H1 (cell line): Measurements from ENCODE around the gene PC. TPM values are rescaled to one million over a fixed set of nuclear protein-coding genes. Genes with fewer than 3 reads are reported as not detected.

Source experiments
- CTCF ChIA-PET: fragments of 300-600 bp; sonication (Branson Sonifier 250); formaldehyde crosslinking; loops from one replicate; lab custom pipeline; 2021; ENCODE audit not compliant: partially characterized antibody; lab: Charles Lee
- POLR2A ChIA-PET: fragments of 300-600 bp; sonication (Branson Sonifier 250); formaldehyde crosslinking; loops from one replicate; lab custom pipeline; 2021; ENCODE audit warnings: inconsistent platforms; ENCODE audit not compliant: partially characterized antibody; lab: Charles Lee
- DNase-seq, 2 experiments: peaks; one replicate each; pipeline versions ENCODE4 v3.0.0 to v3.0.0-alpha.2; 2010 to 2022; ENCODE audit warnings: low spot score in 2 of 2, low read depth in 1 of 2, mixed read lengths in 1 of 2
- FAIRE-seq: peaks from 2 replicates; lab custom pipeline; 2011; peaks lifted over from hg19 to GRCh38; lab: Jason Lieb, UNC
- H2AFZ ChIP-seq: 2 replicates; pipeline ENCODE4 v1.8.1; 2012; ENCODE audit warnings: low read length, inconsistent platforms
- H2AK5ac ChIP-seq: 2 replicates; pipeline ENCODE4 v1.6.1; 2013; ENCODE audit warnings: low read depth, low read length
- H2BK120ac ChIP-seq: replicated peaks from 2 replicates; pipeline ENCODE3; 2013; ENCODE audit warnings: low read depth, low read length, inconsistent platforms
- H2BK12ac ChIP-seq: 2 replicates; pipeline ENCODE4 v1.6.1; 2013; ENCODE audit warnings: low read depth, low read length
- H2BK15ac ChIP-seq: 2 replicates; pipeline ENCODE4 v1.6.1; 2013; ENCODE audit warnings: low read length
- H2BK20ac ChIP-seq: 2 replicates; pipeline ENCODE4 v1.6.1; 2013; ENCODE audit warnings: low read length
- H2BK5ac ChIP-seq: 2 replicates; pipeline ENCODE4 v1.6.1; 2013; ENCODE audit warnings: low read depth, low read length
- H3K14ac ChIP-seq: 2 replicates; pipeline ENCODE4 v1.6.1; 2013; ENCODE audit warnings: inconsistent platforms; ENCODE audit not compliant: insufficient read length
- H3K18ac ChIP-seq: 2 replicates; pipeline ENCODE4 v1.6.1; 2013; ENCODE audit warnings: low read length; ENCODE audit errors: extremely low read depth
- H3K23ac ChIP-seq: 2 replicates; pipeline ENCODE4 v1.6.1; 2013; ENCODE audit warnings: inconsistent platforms; ENCODE audit not compliant: insufficient read length
- H3K23me2 ChIP-seq: 2 replicates; pipeline ENCODE4 v1.6.1; 2013; ENCODE audit warnings: low read depth, low read length
- H3K27ac ChIP-seq: 2 replicates; pipeline ENCODE4 v1.6.1; 2011; ENCODE audit warnings: low read depth, low read length, inconsistent platforms
- H3K27me3 ChIP-seq, 4 experiments: replicated peaks in 1 of 4; 1 replicate in 1 of 4; 2 replicates in 3 of 4; pipeline versions ENCODE4 v1.6.1 to v1.8.1; 2011 to 2013; ENCODE audit warnings: low read length in 3 of 4, mild to moderate bottlenecking in 3 of 4, inconsistent platforms in 2 of 4, mixed read lengths in 2 of 4, moderate library complexity in 1 of 4; ENCODE audit not compliant: control insufficient read depth in 3 of 4, insufficient read depth in 3 of 4; ENCODE audit errors: extremely low read depth in 1 of 4
- H3K36me3 ChIP-seq, 4 experiments: 2 replicates each; pipeline versions ENCODE4 v1.6.1 to v1.8.1; 2011 to 2013; ENCODE audit warnings: mild to moderate bottlenecking in 4 of 4, low read length in 3 of 4, moderate library complexity in 2 of 4, control low read depth in 1 of 4, inconsistent platforms in 1 of 4; ENCODE audit not compliant: insufficient read depth in 4 of 4, control insufficient read depth in 2 of 4
- H3K4ac ChIP-seq: replicated peaks from 2 replicates; pipeline ENCODE3; 2013; ENCODE audit warnings: low read length, low read depth, mixed read lengths, inconsistent platforms; ENCODE audit not compliant: insufficient read length
- H3K4me1 ChIP-seq, 4 experiments: replicated peaks in 1 of 4; 1 replicate in 1 of 4; 2 replicates in 3 of 4; pipeline versions ENCODE4 v1.6.1 to v1.8.1; 2011 to 2013; ENCODE audit warnings: low read length in 3 of 4, inconsistent platforms in 2 of 4, mixed read lengths in 1 of 4; ENCODE audit not compliant: insufficient read depth in 4 of 4, control insufficient read depth in 3 of 4
- H3K4me2 ChIP-seq, 2 experiments: 2 replicates each; pipeline versions ENCODE4 v1.6.1 to v1.8.1; 2011 to 2013; ENCODE audit warnings: low read depth in 2 of 2, low read length in 2 of 2, control low read depth in 1 of 2, inconsistent platforms in 1 of 2, mild to moderate bottlenecking in 1 of 2; ENCODE audit not compliant: insufficient read depth in 1 of 2
- H3K4me3 ChIP-seq, 4 experiments: fragments of 200-600, 300-600 bp in 1 of 4; sonication (generic), shearing (Covaris generic), sonication (Bioruptor Twin) in 1 of 4; 2 replicates each; pipeline versions ENCODE4 v1.5.1 to v1.8.1; 2011 to 2016; ENCODE audit warnings: low read length in 4 of 4, low read depth in 3 of 4, control low read depth in 2 of 4, inconsistent platforms in 2 of 4, mild to moderate bottlenecking in 2 of 4, mixed read lengths in 1 of 4, moderate library complexity in 1 of 4; ENCODE audit not compliant: insufficient read depth in 2 of 4; ENCODE audit errors: extremely low read depth in 1 of 4
- H3K56ac ChIP-seq: replicated peaks from 2 replicates; pipeline ENCODE3; 2013; ENCODE audit warnings: low read depth, mild to moderate bottlenecking, mixed read lengths, low read length, inconsistent platforms; ENCODE audit not compliant: insufficient read length
- H3K79me1 ChIP-seq: 2 replicates; pipeline ENCODE4 v1.6.1; 2013; ENCODE audit warnings: low read depth, low read length, control low read depth
- H3K79me2 ChIP-seq, 2 experiments: 2 replicates each; pipeline versions ENCODE4 v1.6.1 to v1.8.1; 2012 to 2013; ENCODE audit warnings: low read length in 2 of 2, mild to moderate bottlenecking in 2 of 2, inconsistent platforms in 1 of 2; ENCODE audit not compliant: insufficient read depth in 2 of 2, control insufficient read depth in 1 of 2
- H3K9ac ChIP-seq, 4 experiments: replicated peaks in 1 of 4; 1 replicate in 1 of 4; 2 replicates in 3 of 4; pipeline versions ENCODE4 v1.6.1 to v1.8.1; 2011 to 2013; ENCODE audit warnings: low read depth in 3 of 4, low read length in 3 of 4, control low read depth in 2 of 4, mild to moderate bottlenecking in 2 of 4, moderate library complexity in 2 of 4, inconsistent platforms in 1 of 4; ENCODE audit errors: extremely low read depth in 1 of 4
- H3K9me3 ChIP-seq, 2 experiments: 2 replicates each; pipeline versions ENCODE4 v1.6.1 to v1.8.1; 2012 to 2013; ENCODE audit warnings: mild to moderate bottlenecking in 2 of 2, moderate library complexity in 2 of 2, control low read depth in 1 of 2, inconsistent platforms in 1 of 2, low read depth in 1 of 2, low read length in 1 of 2, mixed read lengths in 1 of 2; ENCODE audit not compliant: insufficient read depth in 2 of 2
- H4K20me1 ChIP-seq, 2 experiments: replicated peaks in 1 of 2; 2 replicates each; pipeline versions ENCODE3 to v1.8.1; 2011 to 2013; ENCODE audit warnings: inconsistent platforms in 2 of 2, low read length in 2 of 2, mild to moderate bottlenecking in 1 of 2; ENCODE audit not compliant: insufficient read depth in 2 of 2, control insufficient read depth in 1 of 2
- H4K5ac ChIP-seq: 2 replicates; pipeline ENCODE4 v1.6.1; 2013; ENCODE audit warnings: low read length, low read depth, mixed read lengths, inconsistent platforms; ENCODE audit not compliant: insufficient read length
- H4K8ac ChIP-seq: 2 replicates; pipeline ENCODE4 v1.8.0; 2013; ENCODE audit warnings: mild to moderate bottlenecking, moderate library complexity, low read length, inconsistent platforms; ENCODE audit not compliant: insufficient read depth; ENCODE audit errors: extremely low read depth
- H4K91ac ChIP-seq: replicated peaks from 2 replicates; pipeline ENCODE3; 2013; ENCODE audit warnings: low read length, mixed read lengths, inconsistent platforms; ENCODE audit not compliant: insufficient read length
- BRCA1 ChIP-seq: IDR thresholded peaks from 2 replicates; pipeline ENCODE4 v1.6.1; 2012; ENCODE audit warnings: low read depth, low read length, improper control_type of control experiment
- CHD2 ChIP-seq: IDR thresholded peaks from 2 replicates; pipeline ENCODE4 v1.6.1; 2012; ENCODE audit warnings: low read length, improper control_type of control experiment
- CREB1 ChIP-seq: IDR thresholded peaks from 2 replicates; pipeline ENCODE4 v1.6.1; 2012; ENCODE audit warnings: inconsistent platforms
- HDAC2 ChIP-seq, 2 experiments: fragments of 300-600 bp in 1 of 2; sonication (generic) in 1 of 2; IDR thresholded peaks; 2 replicates each; pipeline ENCODE4 v1.6.1; 2011 to 2012; ENCODE audit warnings: low read depth in 2 of 2, low read length in 2 of 2, mild to moderate bottlenecking in 2 of 2, moderate library complexity in 2 of 2, borderline replicate concordance in 1 of 2, inconsistent platforms in 1 of 2
- KDM5A ChIP-seq: fragments of 200-600 bp; IDR thresholded peaks from 2 replicates; pipeline ENCODE4 v1.7.1; 2012; ENCODE audit warnings: mild to moderate bottlenecking, low read length, inconsistent platforms, mixed read lengths
- MAFK ChIP-seq: IDR thresholded peaks from 2 replicates; pipeline ENCODE4 v1.6.1; 2012; ENCODE audit warnings: low read depth, mild to moderate bottlenecking, improper control_type of control experiment, low read length
- POU5F1 ChIP-seq: IDR thresholded peaks from 2 replicates; pipeline ENCODE4 v1.6.1; 2011; ENCODE audit warnings: low read depth, mild to moderate bottlenecking, low read length, moderate library complexity
- RBBP5 ChIP-seq: IDR thresholded peaks from 2 replicates; pipeline ENCODE4 v1.7.1; 2012; ENCODE audit warnings: low read depth, mild to moderate bottlenecking, inconsistent platforms, low read length, moderate library complexity, borderline replicate concordance
- SP2 ChIP-seq: IDR thresholded peaks from 2 replicates; pipeline ENCODE4 v1.6.1; 2012; ENCODE audit warnings: mild to moderate bottlenecking, low read length, inconsistent platforms
- TAF1 ChIP-seq: IDR thresholded peaks from 2 replicates; pipeline ENCODE4 v1.6.1; 2011; ENCODE audit warnings: mild to moderate bottlenecking, low read depth, low read length
- TCF12 ChIP-seq: IDR thresholded peaks from 2 replicates; pipeline ENCODE4 v1.6.1; 2011; ENCODE audit warnings: low read depth, mild to moderate bottlenecking, low read length
- WGBS, 2 experiments: shearing (Covaris generic) in 1 of 2; methylation state at CpG; one replicate each; pipeline versions ENCODE4 v1.1.6 to v1.1.7; 2013 to 2015; ENCODE audit warnings: low lambda C conversion rate in 2 of 2, mixed read lengths in 2 of 2, inconsistent platforms in 1 of 2, low coverage in 1 of 2, missing lambda C conversion rate in 1 of 2; ENCODE audit not compliant: insufficient replicate concordance in 2 of 2, insufficient coverage in 1 of 2, insufficient read length in 1 of 2; ENCODE audit errors: extremely low coverage in 1 of 2, missing lambda C conversion rate in 1 of 2; 5-methylcytosine and 5-hydroxymethylcytosine counted together
- polyA plus RNA-seq, 7 experiments: library from polyadenylated mRNA; depleted of rRNA in 3 of 7; stranded (reverse) in 5 of 7; unstranded in 2 of 7; fragments of >200 nt in 5 of 7; fragments of 200-250 nt in 2 of 7; gene quantifications; 1 replicate in 5 of 7; 2 replicates in 1 of 7; 4 replicates in 1 of 7; pipeline versions ENCODE4 v1.2.1 to v1.2.3, GENCODE V29; 2011 to 2013; ENCODE audit warnings: missing spikeins in 2 of 7, mixed read lengths in 2 of 7
- total RNA-seq: library from RNA; stranded (reverse); fragmentation: NEBNext Ultra II Directional; extraction: Animal tissue kit (Norgen Biotek cat#: 25700); gene quantifications from 2 replicates; pipeline ENCODE4 v1.2.1, GENCODE V29; 2021
- TF ChIP-seq, protein P1 (sequence below): IDR thresholded peaks from 2 replicates; pipeline ENCODE4 v1.6.1; 2011; ENCODE audit warnings: low read depth, mild to moderate bottlenecking, low read length; ENCODE audit not compliant: insufficient read depth

The PC gene
- total and polyA plus RNA-seq, 2 of the 8 experiments (the other 6 are each of a cell fraction or from before 2014, with no cell fraction given) = 11.5 to 27.5 TPM

GRCh38 chr11:66885950-66886440 lies 72.2 kb downstream of the PC start:
- H3K4me3 ChIP-seq = no peak overlapping the region
- 82% methylated on average over 11 of the region's 11 CpGs; no CpG with 5 or more reads in 1 of the 2 experiments for WGBS, 2 experiments

More at GRCh38 chr11:66885950-66886440, 72.2 kb downstream of the PC start:
- H4K5ac ChIP-seq = no peak overlapping the region
- H3K56ac ChIP-seq = no peak overlapping the region
- CTCF ChIA-PET = interaction anchor here (0.7 to 11.9 kb wide), 6 partner anchors 18 to 137 kb away, joined by 3 to 199 read pairs (median 4); partner anchors contain the start of gene SYT12
- POLR2A ChIA-PET = interaction anchor here (1.2 to 1.6 kb wide), 2 partner anchors 26 to 130 kb away, joined by 3 read pairs; no protein-coding TSS in a partner anchor
- no peak overlapping the region for H3K4me2 ChIP-seq
- H4K8ac ChIP-seq = no peak overlapping the region
- DNase-seq = no peak
- no peaks in the 10 kb centered on the region; the same call in 1 of the 2 replicates for H3K79me1 ChIP-seq
- H4K20me1 ChIP-seq = peaks cover 0 to 2% of the 10 kb centered on the region in 2 experiments
- peak overlapping the region; percentile 57; the same call in 1 of the 2 replicates for H2AK5ac ChIP-seq
- no peaks in the 10 kb centered on the region for H3K27me3 ChIP-seq
- no peaks in the 10 kb centered on the region for H3K79me2 ChIP-seq
- H2AFZ ChIP-seq = no peak overlapping the region
- no peak for FAIRE-seq
- H3K4me1 ChIP-seq = peaks cover 3 to 20% (median 8%) of the 10 kb centered on the region in 4 experiments
- no peak overlapping the region for H3K14ac ChIP-seq
- TF ChIP-seq BRCA1 = no peak
- TF ChIP-seq TCF12 = no peak
- no peak for TF ChIP-seq SP2
- no peak for TF ChIP-seq RBBP5
- no peak for TF ChIP-seq MAFK
- TF ChIP-seq, protein P1, sequence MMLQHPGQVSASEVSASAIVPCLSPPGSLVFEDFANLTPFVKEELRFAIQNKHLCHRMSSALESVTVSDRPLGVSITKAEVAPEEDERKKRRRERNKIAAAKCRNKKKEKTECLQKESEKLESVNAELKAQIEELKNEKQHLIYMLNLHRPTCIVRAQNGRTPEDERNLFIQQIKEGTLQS = no peak
- no peak for TF ChIP-seq TAF1
- TF ChIP-seq CREB1 = no peak
- TF ChIP-seq CHD2 = no peak
- TF ChIP-seq HDAC2 (IDR thresholded peaks at IDR 0.05; ENCODE audit: borderline replicate concordance in 1 of 2, low read depth in 2 of 2, low read length in 2 of 2) = no peak
- no peak for TF ChIP-seq KDM5A
- TF ChIP-seq POU5F1 = no peak
- H2BK20ac ChIP-seq = 0 out of 2 replicates have a peak overlapping the region, but pooled peaks have one; percentile 32
- no peaks in the 10 kb centered on the region for H3K36me3 ChIP-seq
- no peak overlapping the region for H3K23ac ChIP-seq
- no peak overlapping the region for H3K4ac ChIP-seq
- no peak overlapping the region for H3K27ac ChIP-seq
- no peak overlapping the region for H4K91ac ChIP-seq
- no peaks in the 10 kb centered on the region for H3K9me3 ChIP-seq
- H3K9ac ChIP-seq = no peak overlapping the region
- H3K18ac ChIP-seq = no peak overlapping the region
- peak overlapping the region; percentile 72 for H2BK15ac ChIP-seq
- no peaks in the 10 kb centered on the region for H3K23me2 ChIP-seq
- no peak overlapping the region for H2BK120ac ChIP-seq
- peak overlapping the region; percentile 15; the same call in 1 of the 2 replicates for H2BK5ac ChIP-seq
- 0 out of 2 replicates have a peak overlapping the region, but pooled peaks have one; percentile 33 for H2BK12ac ChIP-seq
